HepG2 (cell line): ENCODE measurements around the gene IRF2BPL. TPM values are rescaled to one million over a fixed set of nuclear protein-coding genes. Genes with fewer than 3 reads are reported as not detected.
A peak's percentile ranks its signal among the peaks of the same experiment; 100 is the strongest.

Experiments used
- ARID5B ChIP-seq: IDR thresholded peaks from 2 replicates; pipeline ENCODE4 v1.4.0; 2020; ENCODE audit warnings: mild to moderate bottlenecking, missing genetic modification reagents
- ATF7 ChIP-seq, 2 experiments: fragments of 450-650 bp in 1 of 2; sonication (generic) in 1 of 2; formaldehyde crosslinking in 1 of 2; IDR thresholded peaks; 2 replicates each; pipeline versions ENCODE4 v1.4.0 to v1.6.1; 2016 to 2020; ENCODE audit warnings: antibody characterized with exemption in 1 of 2, mild to moderate bottlenecking in 1 of 2, missing genetic modification reagents in 1 of 2
- ESRRA ChIP-seq: sonication (generic); formaldehyde crosslinking; IDR thresholded peaks from 2 replicates; pipeline ENCODE4 v1.5.1; 2020; ENCODE audit warnings: mild to moderate bottlenecking, low read depth, missing genetic modification reagents
- GABPA ChIP-seq, 2 experiments: IDR thresholded peaks; 2 replicates each; pipeline ENCODE4 v1.6.1; 2011 to 2016; ENCODE audit warnings: low read depth in 2 of 2, low read length in 1 of 2, missing biosample characterization in 1 of 2, missing genetic modification characterization in 1 of 2
- MAF1 ChIP-seq: sonication (generic); formaldehyde crosslinking; IDR thresholded peaks from 2 replicates; pipeline ENCODE4 v1.5.0; 2020; ENCODE audit warnings: missing genetic modification reagents, borderline replicate concordance
- RARA ChIP-seq: IDR thresholded peaks from 2 replicates; pipeline ENCODE4 v1.6.1; 2016; ENCODE audit warnings: missing genetic modification reagents, missing compliant biosample characterization
- RXRB ChIP-seq: IDR thresholded peaks from 2 replicates; pipeline ENCODE4 v1.6.1; 2016; ENCODE audit warnings: borderline replicate concordance, missing genetic modification reagents, missing compliant biosample characterization
- TBX3 ChIP-seq: fragments of 450-650 bp; IDR thresholded peaks from 2 replicates; pipeline ENCODE4 v1.6.1; 2017; ENCODE audit warnings: antibody characterized with exemption, mild to moderate bottlenecking, inconsistent platforms, borderline replicate concordance
- ZFP36 ChIP-seq: fragments of 150-350 bp; IDR thresholded peaks from 2 replicates; pipeline ENCODE4 v1.6.1; 2018; ENCODE audit warnings: borderline replicate concordance, low read length, low read depth; ENCODE audit not compliant: partially characterized antibody
- ZNF121 ChIP-seq: sonication (generic); formaldehyde crosslinking; IDR thresholded peaks from 2 replicates; pipeline ENCODE4 v1.5.0; 2020; ENCODE audit warnings: mild to moderate bottlenecking, missing genetic modification reagents
- ZNF501 ChIP-seq: sonication (generic); formaldehyde crosslinking; IDR thresholded peaks from 2 replicates; pipeline ENCODE4 v1.5.1; 2020; ENCODE audit warnings: mild to moderate bottlenecking, moderate library complexity, missing genetic modification reagents
- ZNF614 ChIP-seq: IDR thresholded peaks from 2 replicates; pipeline ENCODE4 v1.6.1; 2018; ENCODE audit warnings: missing biosample characterization, missing genetic modification reagents, inconsistent platforms, borderline replicate concordance
- ZNF646 ChIP-seq: sonication (generic); formaldehyde crosslinking; IDR thresholded peaks from 2 replicates; pipeline ENCODE4 v1.9.0; 2021; ENCODE audit warnings: mild to moderate bottlenecking, missing genetic modification reagents
- ZNF691 ChIP-seq: sonication (generic); formaldehyde crosslinking; IDR thresholded peaks from 2 replicates; pipeline ENCODE4 v1.4.0; 2020; ENCODE audit warnings: missing genetic modification reagents, low read depth, mild to moderate bottlenecking, borderline replicate concordance
- ZNF775 ChIP-seq: sonication (generic); formaldehyde crosslinking; IDR thresholded peaks from 2 replicates; pipeline ENCODE4 v1.4.0; 2020; ENCODE audit warnings: missing genetic modification reagents, mild to moderate bottlenecking, moderate library complexity, borderline replicate concordance
- ZNF790 ChIP-seq: sonication (generic); formaldehyde crosslinking; IDR thresholded peaks from 2 replicates; pipeline ENCODE4 v1.8.0; 2022; ENCODE audit warnings: missing genetic modification reagents, mild to moderate bottlenecking, borderline replicate concordance
- polyA plus RNA-seq, 8 experiments: library from polyadenylated mRNA; depleted of rRNA in 3 of 8; stranded (reverse) in 7 of 8; unstranded in 1 of 8; fragments of >200 nt; fragmentation: Illumina TruSeq in 4 of 8; extraction: Trizol in 4 of 8; gene quantifications; 2 replicates each; pipeline versions ENCODE4 v1.2.1 to v1.2.3, GENCODE V29; 2011 to 2016; ENCODE audit warnings: low read depth in 4 of 8, missing spikeins in 1 of 8, mixed read lengths in 1 of 8; ENCODE audit not compliant: insufficient read depth in 1 of 8
- total RNA-seq, 5 experiments: library from RNA; depleted of rRNA; stranded (reverse); fragments of >200 nt; fragmentation: Illumina TruSeq; extraction: Trizol; gene quantifications; 2 replicates each; pipeline ENCODE4 v1.2.3, GENCODE V29; 2016; ENCODE audit warnings: low read depth in 1 of 5

Gene IRF2BPL
- total and polyA plus RNA-seq, 2 of the 13 experiments (the other 11 are each of a cell fraction or from before 2014, with no cell fraction given): 6.6 to 8.4 TPM

- peak; percentile 53; the same call in 1 of the 2 replicates for TF ChIP-seq ZNF775 (CRISPR knock-in tag)
- TF ChIP-seq ZNF501 (CRISPR knock-in tag): peak; percentile 35; the same call in 1 of the 2 replicates
- no peak for TF ChIP-seq ZNF121
- no peak for TF ChIP-seq ZNF691 (CRISPR knock-in tag)
- no peak for TF ChIP-seq ATF7 (IDR thresholded peaks at IDR 0.05)
- TF ChIP-seq ATF7 (CRISPR knock-in tag; IDR thresholded peaks at IDR 0.05): peak; percentile 51; the same call in 1 of the 2 replicates
- TF ChIP-seq MAF1 (CRISPR knock-in tag): no peak
- TF ChIP-seq ZFP36: no peak
- peak; percentile 65 for TF ChIP-seq ARID5B
- TF ChIP-seq GABPA (IDR thresholded peaks at IDR 0.05; ENCODE audit: low read depth, low read length): no peak
- peak; percentile 39; the same call in 1 of the 2 replicates for TF ChIP-seq GABPA (CRISPR knock-in tag; IDR thresholded peaks at IDR 0.05; ENCODE audit: low read depth)
- peak; percentile 34; the same call in 1 of the 2 replicates for TF ChIP-seq RARA (CRISPR knock-in tag)
- TF ChIP-seq ZNF646 (CRISPR knock-in tag): 0 out of 2 replicates have a peak, but pooled peaks have one; percentile 18
- TF ChIP-seq RXRB (CRISPR knock-in tag): peak; percentile 34; the same call in 1 of the 2 replicates
- TF ChIP-seq ZNF790 (CRISPR knock-in tag): peak; percentile 49; the same call in 1 of the 2 replicates
- no peak for TF ChIP-seq TBX3
- TF ChIP-seq ESRRA (CRISPR knock-in tag): 0 out of 2 replicates have a peak, but pooled peaks have one; percentile 26
- TF ChIP-seq ZNF614 (CRISPR knock-in tag): 0 out of 2 replicates have a peak, but pooled peaks have one; percentile 48
These were observed 4.5 kb upstream of the IRF2BPL start (continued) for GRCh38 chr14:77032844-77033621.
